ENCODE results near the gene FCGR3A.
"Not testable (repeated sequence)": the region's sequence is repeated elsewhere in the genome, so short reads cannot be mapped to it uniquely, and the experiment has no call there.

FCGR3A gene

GRCh38 chr1:161556143-161556542, 6.5 kb upstream of the FCGR3A start:
- not testable (repeated sequence) for DNase-seq

- DNase-seq, result not testable (repeated sequence)
These were observed 5.3 kb upstream of the FCGR3A start for GRCh38 chr1:161554815-161555417.

- not testable (repeated sequence) for DNase-seq
These were observed 4.7 kb upstream of the FCGR3A start for GRCh38 chr1:161554340-161554739.

- DNase-seq, result not testable (repeated sequence)
These were observed 4.0 kb upstream of the FCGR3A start for GRCh38 chr1:161553631-161554030.

GRCh38 chr1:161550942-161551341, 1.3 kb upstream of the FCGR3A start:
- not testable (repeated sequence) for DNase-seq

GRCh38 chr1:161548749-161549406, 740 bp downstream of the FCGR3A start:
- not testable (repeated sequence) for DNase-seq

GRCh38 chr1:161547995-161548741, 1.4 kb downstream of the FCGR3A start:
- DNase-seq, result not testable (repeated sequence)

GRCh38 chr1:161545005-161545731, 4.5 kb downstream of the FCGR3A start:
- not testable (repeated sequence) for DNase-seq

GRCh38 chr1:161543125-161543524, 6.5 kb downstream of the FCGR3A start:
- DNase-seq, result not testable (repeated sequence)

- not testable (repeated sequence) for DNase-seq
These were observed 7.5 kb downstream of the FCGR3A start for GRCh38 chr1:161542091-161542559.

GRCh38 chr1:161540570-161540960, 9.1 kb downstream of the FCGR3A start:
- not testable (repeated sequence) for DNase-seq

- not testable (repeated sequence) for DNase-seq
These were observed 9.7 kb downstream of the FCGR3A start for GRCh38 chr1:161539731-161540569.

GRCh38 chr1:161538925-161539479, 10.6 kb downstream of the FCGR3A start:
- DNase-seq, result not testable (repeated sequence)

- not testable (repeated sequence) for DNase-seq
These were observed 12.4 kb downstream of the FCGR3A start for GRCh38 chr1:161537068-161537669.

GRCh38 chr1:161532644-161533567, 16.7 kb downstream of the FCGR3A start:
- not testable (repeated sequence) for DNase-seq

- no peak for DNase-seq
These were observed 17.5 kb downstream of the FCGR3A start for GRCh38 chr1:161531986-161532643.

- DNase-seq, result peak; percentile 85
These were observed 18.7 kb downstream of the FCGR3A start for GRCh38 chr1:161530671-161531641.

- DNase-seq, result peak; percentile 18
These were observed 19.5 kb downstream of the FCGR3A start for GRCh38 chr1:161530158-161530557.
